ENCODE data around the gene UBD.

- TF ChIP-seq POLR2A (IDR thresholded peaks at IDR 0.05): no peak
- no peak for TF ChIP-seq CTCF (IDR thresholded peaks at IDR 0.05)
These were observed 27.1 kb downstream of the UBD start for GRCh38 chr6:29532320-29532951.

All from uterus (tissue), 2 donors.